ENCODE measurements around the gene TSHR. TPM values are rescaled to one million over a fixed set of nuclear protein-coding genes. Genes with fewer than 3 reads are reported as not detected.
A peak's percentile ranks its signal among the peaks of the same experiment; 100 is the strongest.

The TSHR gene
- total RNA-seq, 2 donors from 2014 or later, result 0.58 TPM; not detected in 1

DNA sequence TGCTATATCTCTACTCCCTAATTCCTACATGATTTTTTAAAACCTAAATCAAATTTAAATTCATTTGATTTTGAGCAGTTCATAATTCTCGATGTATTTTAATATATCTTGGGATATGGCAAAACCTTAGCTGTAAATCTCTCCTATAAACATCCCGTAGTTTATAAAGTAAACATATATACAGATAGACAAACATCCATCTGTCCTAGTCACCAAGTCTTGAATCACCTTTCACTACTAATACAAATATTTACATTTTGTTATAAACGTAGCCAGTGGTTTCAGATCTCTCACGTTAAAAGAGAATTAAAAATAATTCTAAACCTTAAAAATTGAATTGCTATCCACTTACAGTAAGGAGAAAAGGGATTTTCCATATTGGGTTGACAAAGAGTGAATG is 107.0 kb downstream of the TSHR start:
- no peaks in the 10 kb centered on the region for H3K9me3 ChIP-seq (ENCODE audit: control insufficient read depth, low read length)
- no peaks in the 10 kb centered on the region for H3K9me3 Mint-ChIP-seq
- 71% methylated on average over 4 of the region's 4 CpGs; no CpG with 5 or more reads in 1 of the 2 experiments for WGBS, 2 experiments (ENCODE audit: insufficient coverage in 1 of 2, insufficient read length in 1 of 2)
- H3K36me3 Mint-ChIP-seq (ENCODE audit: low read depth), result no peaks in the 10 kb centered on the region
- no peak overlapping the region for H3K9ac ChIP-seq (ENCODE audit: extremely low read depth, low read length, poor library complexity, severe bottlenecking)
- no peak overlapping the region for H3K4me3 Mint-ChIP-seq
- no peak overlapping the region for H3K27ac ChIP-seq (ENCODE audit: low read depth, low read length)
- H3K4me1 Mint-ChIP-seq, result no peaks in the 10 kb centered on the region
- no peak overlapping the region for H3K27ac Mint-ChIP-seq
- no peak for TF ChIP-seq CTCF (conservative IDR thresholded peaks at IDR 0.05)
- H3K4me1 ChIP-seq (ENCODE audit: control insufficient read depth, insufficient read depth, low read length), result no peaks in the 10 kb centered on the region
- DNase-seq, result no peak
- H3K27me3 ChIP-seq (ENCODE audit: control insufficient read depth, insufficient read depth, low read length, poor library complexity, severe bottlenecking), result no peaks in the 10 kb centered on the region
- no peaks in the 10 kb centered on the region for H3K27me3 Mint-ChIP-seq (ENCODE audit: insufficient read depth)
- no peaks in the 10 kb centered on the region for H3K36me3 ChIP-seq (ENCODE audit: control insufficient read depth, insufficient read depth, low read length)
- no peak overlapping the region for H3K4me3 ChIP-seq (ENCODE audit: low read length)

GRCh38 chr14:81062816-81063215 is 107.4 kb downstream of the TSHR start:
- Histone ChIP-seq H3K27ac (ENCODE audit: low read depth, low read length) (no peak overlapping the region), H3K36me3 (ENCODE audit: control insufficient read depth, insufficient read depth, low read length) (no peaks in the 10 kb centered on the region), H3K9ac (ENCODE audit: extremely low read depth, low read length, poor library complexity, severe bottlenecking) (no peak overlapping the region), H3K4me1 (ENCODE audit: control insufficient read depth, insufficient read depth, low read length) (no peaks in the 10 kb centered on the region), H3K27me3 (ENCODE audit: control insufficient read depth, insufficient read depth, low read length, poor library complexity, severe bottlenecking) (no peaks in the 10 kb centered on the region), H3K9me3 (ENCODE audit: control insufficient read depth, low read length) (no peaks in the 10 kb centered on the region), H3K4me3 (ENCODE audit: low read length) (no peak overlapping the region)
- no peaks in the 10 kb centered on the region for H3K27me3 Mint-ChIP-seq (ENCODE audit: insufficient read depth)
- WGBS, 2 experiments (ENCODE audit: insufficient coverage in 1 of 2, insufficient read length in 1 of 2), result 22 to 37% methylated on average over 3 to 4 of the region's 4 CpGs
- peak; percentile 78 for TF ChIP-seq CTCF (conservative IDR thresholded peaks at IDR 0.05)
- no peaks in the 10 kb centered on the region for H3K36me3 Mint-ChIP-seq (ENCODE audit: low read depth)
- no peaks in the 10 kb centered on the region for H3K9me3 Mint-ChIP-seq
- no peak overlapping the region for H3K4me3 Mint-ChIP-seq
- DNase-seq, result peak; percentile 78
- no peaks in the 10 kb centered on the region for H3K4me1 Mint-ChIP-seq
- no peak overlapping the region for H3K27ac Mint-ChIP-seq

DNA sequence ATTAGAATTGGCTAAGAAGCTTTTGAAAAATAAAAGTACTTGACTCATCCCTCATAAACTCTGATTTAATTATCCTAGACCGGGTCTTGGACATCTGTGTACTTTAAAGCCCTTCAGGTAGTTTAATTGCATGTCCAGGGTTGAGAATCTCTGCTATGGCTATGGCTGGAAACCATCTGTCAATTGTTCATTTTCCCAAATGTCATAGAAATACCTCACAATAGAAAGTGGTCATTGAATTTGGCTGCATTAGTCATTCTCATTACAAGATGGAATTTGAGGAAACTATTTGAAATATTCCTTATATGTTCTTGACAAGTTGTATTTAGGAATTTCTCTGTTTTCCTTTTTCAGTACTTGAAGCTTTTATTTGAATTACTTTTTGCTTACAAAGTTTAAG is 111.3 kb downstream of the TSHR start:
- Mint-ChIP-seq H3K36me3 (ENCODE audit: low read depth) (no peaks in the 10 kb centered on the region), H3K27ac (no peak overlapping the region), H3K4me1 (no peaks in the 10 kb centered on the region), H3K9me3 (peaks cover 13% of the 10 kb centered on the region), H3K27me3 (ENCODE audit: insufficient read depth) (no peaks in the 10 kb centered on the region), H3K4me3 (no peak overlapping the region)
- Histone ChIP-seq H3K36me3 (ENCODE audit: control insufficient read depth, insufficient read depth, low read length) (no peaks in the 10 kb centered on the region), H3K4me1 (ENCODE audit: control insufficient read depth, insufficient read depth, low read length) (no peaks in the 10 kb centered on the region), H3K27ac (ENCODE audit: low read depth, low read length) (no peak overlapping the region), H3K9me3 (ENCODE audit: control insufficient read depth, low read length) (no peaks in the 10 kb centered on the region), H3K27me3 (ENCODE audit: control insufficient read depth, insufficient read depth, low read length, poor library complexity, severe bottlenecking) (no peaks in the 10 kb centered on the region), H3K9ac (ENCODE audit: extremely low read depth, low read length, poor library complexity, severe bottlenecking) (no peak overlapping the region), H3K4me3 (ENCODE audit: low read length) (no peak overlapping the region)
- no peak for TF ChIP-seq CTCF (conservative IDR thresholded peaks at IDR 0.05)
- DNase-seq, result no peak
- WGBS, 2 experiments (ENCODE audit: insufficient coverage in 1 of 2, insufficient read length in 1 of 2), result 94% methylated on average over 1 of the region's 1 CpG; no CpG with 5 or more reads in 1 of the 2 experiments

Measured in endodermal cell (in vitro differentiated cells).